ENCODE measurements around the gene DRGX.

- TF ChIP-seq EZH2 (IDR thresholded peaks at IDR 0.05) (no peak), FOXP2 (optimal IDR thresholded peaks at IDR 0.05; ENCODE audit: control extremely low read depth, extremely low read length, insufficient read depth) (no peak)
These were observed 19.2 kb upstream of the DRGX start for GRCh38 chr10:49415109-49415508.

All from SK-N-MC (cell line).